HUES48 (cell line): ENCODE results near the gene DCLK2.
"Not testable (repeated sequence)": the region's sequence is repeated elsewhere in the genome, so short reads cannot be mapped to it uniquely, and the experiment has no call there.

Source experiments
- H3K27ac ChIP-seq: one replicate; pipeline ENCODE4 v1.7.0; 2013; ENCODE audit warnings: low read depth, low read length, inconsistent platforms
- H3K27me3 ChIP-seq: 2 replicates; pipeline ENCODE4 v1.6.1; 2013; ENCODE audit warnings: mild to moderate bottlenecking, low read length; ENCODE audit not compliant: control insufficient read depth, insufficient read depth
- H3K36me3 ChIP-seq: 2 replicates; pipeline ENCODE4 v1.6.1; 2013; ENCODE audit warnings: low read length; ENCODE audit not compliant: control insufficient read depth, insufficient read depth
- H3K4me1 ChIP-seq: 2 replicates; pipeline ENCODE4 v1.6.1; 2013; ENCODE audit warnings: mild to moderate bottlenecking, low read length; ENCODE audit not compliant: control insufficient read depth, insufficient read depth
- H3K4me3 ChIP-seq: 2 replicates; pipeline ENCODE4 v1.5.1; 2013; ENCODE audit warnings: mild to moderate bottlenecking, low read depth, low read length
- H3K9ac ChIP-seq: 2 replicates; pipeline ENCODE4 v1.6.1; 2013; ENCODE audit warnings: mild to moderate bottlenecking, low read depth, low read length, moderate library complexity
- H3K9me3 ChIP-seq: 2 replicates; pipeline ENCODE4 v1.6.1; 2013; ENCODE audit warnings: low read length; ENCODE audit not compliant: control insufficient read depth, insufficient read depth

Gene DCLK2

DNA sequence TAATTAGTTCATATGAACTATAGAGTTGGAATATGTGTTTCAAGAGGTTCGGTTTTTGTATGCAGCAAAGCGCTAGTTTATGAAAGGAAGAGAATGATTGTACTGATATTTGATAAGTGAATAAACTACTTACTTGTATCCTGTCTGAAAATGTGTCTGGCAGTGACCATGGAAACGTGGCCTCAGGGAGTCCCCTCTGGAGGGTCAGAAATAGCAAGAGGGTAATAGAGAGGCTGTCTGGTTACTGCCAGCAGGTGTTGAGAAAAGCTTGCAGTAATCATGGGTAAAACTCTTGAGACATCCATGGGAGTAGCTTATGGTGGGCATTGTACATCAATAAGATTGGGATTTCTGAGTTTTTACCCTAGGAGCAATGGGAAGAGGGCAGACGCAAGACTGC is 77.1 kb downstream of the DCLK2 start:
- 0 out of 2 replicates have a peak, but pooled peaks cover 4% of the 10 kb centered on the region for H3K4me1 ChIP-seq
- no peaks in the 10 kb centered on the region for H3K36me3 ChIP-seq
- no peak overlapping the region for H3K27ac ChIP-seq
- no peak overlapping the region for H3K4me3 ChIP-seq
- H3K9ac ChIP-seq: no peak overlapping the region
- H3K27me3 ChIP-seq: no peaks in the 10 kb centered on the region
- H3K9me3 ChIP-seq: no peaks in the 10 kb centered on the region

DNA sequence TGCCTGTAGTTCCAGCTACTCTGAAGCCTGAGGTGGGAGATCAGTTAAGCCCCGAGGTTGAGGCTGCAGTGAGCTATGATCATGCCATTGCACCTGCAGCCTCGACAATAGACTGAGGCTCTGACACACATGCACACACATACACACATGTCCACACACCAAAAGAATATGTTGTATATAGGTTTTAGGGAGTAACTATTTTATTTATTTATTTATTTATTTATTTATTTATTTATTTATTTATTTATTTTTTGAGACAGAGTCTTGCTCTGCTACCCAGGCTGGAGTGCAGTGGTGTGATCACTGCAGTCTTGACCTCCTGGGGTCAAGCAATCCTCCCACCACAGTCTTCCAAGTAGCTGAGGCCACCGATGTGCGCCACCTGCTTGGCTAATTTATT is 78.3 kb downstream of the DCLK2 start:
- H3K27ac ChIP-seq: no peak overlapping the region

DNA sequence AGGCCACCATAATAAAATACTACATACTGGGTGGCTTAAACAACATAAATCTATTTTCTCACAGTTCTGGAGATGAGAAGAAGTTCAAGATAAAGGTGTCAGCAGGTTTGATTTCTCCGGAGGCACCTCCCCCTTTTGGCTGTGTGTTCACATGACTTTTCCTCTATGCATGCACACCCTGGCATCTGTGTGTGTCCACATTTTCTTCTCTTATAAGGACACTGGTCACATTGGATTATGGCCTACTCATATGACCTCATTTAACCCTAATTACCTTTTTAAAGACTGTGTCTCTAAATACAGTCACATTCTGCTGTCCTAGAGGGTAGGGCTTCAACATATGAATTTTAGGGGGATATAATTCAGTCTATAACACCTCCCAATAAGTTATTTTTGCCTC is 79.8 kb downstream of the DCLK2 start:
- H3K9ac ChIP-seq: no peak overlapping the region
- H3K27ac ChIP-seq: no peak overlapping the region
- H3K9me3 ChIP-seq: no peaks in the 10 kb centered on the region
- peaks cover 6% of the 10 kb centered on the region for H3K4me1 ChIP-seq
- H3K4me3 ChIP-seq: no peak overlapping the region
- no peaks in the 10 kb centered on the region for H3K27me3 ChIP-seq
- H3K36me3 ChIP-seq: no peaks in the 10 kb centered on the region

More for the DNA sequence above, 78.3 kb downstream of the DCLK2 start:
- Histone ChIP-seq H3K9me3 (no peaks in the 10 kb centered on the region), H3K4me1 (peaks cover 10% of the 10 kb centered on the region), H3K27me3 (no peaks in the 10 kb centered on the region), H3K9ac (no peak overlapping the region), H3K4me3 (no peak overlapping the region), H3K36me3 (no peaks in the 10 kb centered on the region)

DNA sequence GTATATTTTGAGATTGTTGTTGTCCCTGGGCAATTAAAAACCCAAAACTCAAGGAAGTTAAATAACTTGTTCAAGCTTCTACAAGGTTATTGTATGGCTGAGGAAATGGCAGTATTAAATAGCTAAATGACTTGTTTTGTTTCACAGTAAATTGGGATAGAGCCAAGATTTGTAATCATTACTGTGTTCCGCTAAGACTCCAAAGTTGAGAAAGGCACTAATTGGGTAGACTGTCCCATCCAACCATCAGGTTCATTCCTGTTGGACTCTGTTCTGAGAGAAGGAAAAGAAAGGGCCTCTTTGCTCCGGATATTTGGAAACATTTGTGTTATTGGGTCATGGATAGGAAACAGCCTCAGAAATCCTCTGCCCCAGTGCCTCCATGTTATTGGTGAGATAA is 82.2 kb downstream of the DCLK2 start:
- no peaks in the 10 kb centered on the region for H3K36me3 ChIP-seq
- peaks cover 6% of the 10 kb centered on the region for H3K4me1 ChIP-seq
- H3K4me3 ChIP-seq: no peak overlapping the region
- H3K27me3 ChIP-seq: no peaks in the 10 kb centered on the region
- H3K27ac ChIP-seq: no peak overlapping the region
- H3K9me3 ChIP-seq: no peaks in the 10 kb centered on the region
- no peak overlapping the region for H3K9ac ChIP-seq

DNA sequence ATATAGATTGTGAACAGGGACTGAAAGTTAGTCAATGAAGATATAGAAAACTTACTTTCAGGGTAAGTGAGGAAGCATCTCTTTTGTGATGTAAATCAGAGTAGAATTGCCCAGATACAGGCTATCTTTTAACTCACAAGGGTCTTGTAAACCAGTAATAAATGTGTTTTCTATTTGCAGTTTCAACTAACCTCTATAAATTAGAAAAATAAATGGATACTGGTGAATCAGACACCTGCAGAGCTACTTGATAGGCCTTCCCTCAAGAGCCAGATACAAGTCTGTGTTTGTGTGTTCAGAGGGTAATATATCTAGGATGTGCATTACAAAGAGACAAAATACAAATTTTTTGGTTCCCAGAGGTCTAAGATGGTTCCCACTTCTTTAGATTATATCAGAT is 82.9 kb downstream of the DCLK2 start:
- H3K27me3 ChIP-seq: no peaks in the 10 kb centered on the region
- no peak overlapping the region for H3K4me3 ChIP-seq
- peaks cover 6% of the 10 kb centered on the region for H3K4me1 ChIP-seq
- no peaks in the 10 kb centered on the region for H3K36me3 ChIP-seq
- no peaks in the 10 kb centered on the region for H3K9me3 ChIP-seq
- no peak overlapping the region for H3K9ac ChIP-seq
- H3K27ac ChIP-seq: no peak overlapping the region

DNA sequence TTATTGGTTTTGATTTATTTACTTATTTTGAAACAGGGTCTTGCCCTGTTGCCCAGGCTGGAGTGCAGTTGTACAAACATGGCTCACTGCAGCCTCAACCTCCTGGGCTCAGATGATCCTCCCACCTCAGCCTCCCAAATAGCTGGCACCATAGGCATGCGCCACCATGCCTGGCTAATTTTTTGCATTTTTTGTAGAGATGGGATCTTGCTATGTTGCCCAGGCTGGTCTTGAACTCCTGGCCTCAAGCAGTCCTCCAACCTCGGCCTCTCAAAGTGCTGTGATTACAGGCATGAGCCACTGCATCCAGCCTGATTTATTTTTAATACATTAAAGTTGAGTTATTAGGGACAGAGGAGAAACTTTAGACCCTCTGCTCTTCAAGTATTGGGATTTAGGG is 83.8 kb downstream of the DCLK2 start:
- not testable (repeated sequence) for H3K4me3 ChIP-seq, H3K27ac ChIP-seq, H3K4me1 ChIP-seq, H3K36me3 ChIP-seq, H3K9me3 ChIP-seq, H3K9ac ChIP-seq, H3K27me3 ChIP-seq

DNA sequence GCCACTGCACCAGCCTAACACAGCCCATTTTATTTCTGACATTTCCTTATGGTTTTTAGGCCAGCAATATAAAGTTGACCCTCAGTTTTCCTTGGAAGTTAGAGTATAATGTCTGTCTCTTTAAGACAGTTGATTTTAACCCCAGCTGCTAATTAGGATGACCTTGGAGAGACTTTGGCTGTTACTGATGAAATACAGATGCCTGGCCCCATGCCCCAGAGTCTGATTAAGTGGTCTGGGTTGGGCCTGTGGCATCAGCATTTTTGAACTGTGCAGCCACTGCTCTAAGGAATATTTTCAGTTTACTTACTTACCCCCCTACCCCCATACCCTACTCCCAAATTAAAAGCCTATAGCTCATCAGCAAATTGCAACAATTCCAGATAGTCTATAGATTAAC is 85.8 kb downstream of the DCLK2 start:
- no peaks in the 10 kb centered on the region for H3K27me3 ChIP-seq
- no peaks in the 10 kb centered on the region for H3K36me3 ChIP-seq
- H3K4me3 ChIP-seq: no peak overlapping the region
- H3K9ac ChIP-seq: no peak overlapping the region
- H3K4me1 ChIP-seq: peaks cover 6% of the 10 kb centered on the region
- no peaks in the 10 kb centered on the region for H3K9me3 ChIP-seq
- no peak overlapping the region for H3K27ac ChIP-seq

DNA sequence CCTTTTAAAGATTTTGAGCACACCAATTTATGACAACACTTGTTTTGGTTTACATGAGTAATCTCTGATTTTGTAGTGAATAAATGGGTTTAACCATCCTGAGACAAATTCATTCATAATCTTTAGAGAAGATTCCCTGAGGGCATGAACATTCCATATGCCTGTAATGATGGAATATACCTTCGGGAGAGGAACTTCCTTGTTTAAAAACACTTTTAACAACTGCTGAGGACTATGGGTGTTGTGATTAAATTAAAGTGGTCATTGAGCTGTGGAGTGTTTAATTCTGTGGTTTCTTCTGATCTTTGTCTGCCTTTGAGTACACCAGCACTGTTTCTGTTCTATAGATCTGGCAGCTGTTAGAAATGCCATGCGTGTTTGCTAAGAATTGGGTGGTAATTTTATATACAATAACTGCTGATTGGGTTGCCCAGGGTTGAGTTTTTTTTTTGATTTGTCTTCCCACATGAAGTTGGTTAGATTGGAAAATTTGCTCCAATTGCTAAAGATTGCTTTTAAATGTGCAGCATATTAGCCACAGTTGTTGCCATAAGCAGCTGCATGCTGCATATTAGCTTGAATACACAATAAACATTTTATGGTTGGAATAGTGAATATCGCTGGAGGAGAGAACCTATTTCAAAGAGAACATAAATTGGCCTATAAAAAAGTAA is 86.8 kb downstream of the DCLK2 start:
- no peaks in the 10 kb centered on the region for H3K27me3 ChIP-seq
- H3K4me3 ChIP-seq: no peak overlapping the region
- no peak overlapping the region for H3K9ac ChIP-seq
- no peaks in the 10 kb centered on the region for H3K36me3 ChIP-seq
- no peak overlapping the region for H3K27ac ChIP-seq
- peaks cover 6% of the 10 kb centered on the region for H3K4me1 ChIP-seq
- no peaks in the 10 kb centered on the region for H3K9me3 ChIP-seq

DNA sequence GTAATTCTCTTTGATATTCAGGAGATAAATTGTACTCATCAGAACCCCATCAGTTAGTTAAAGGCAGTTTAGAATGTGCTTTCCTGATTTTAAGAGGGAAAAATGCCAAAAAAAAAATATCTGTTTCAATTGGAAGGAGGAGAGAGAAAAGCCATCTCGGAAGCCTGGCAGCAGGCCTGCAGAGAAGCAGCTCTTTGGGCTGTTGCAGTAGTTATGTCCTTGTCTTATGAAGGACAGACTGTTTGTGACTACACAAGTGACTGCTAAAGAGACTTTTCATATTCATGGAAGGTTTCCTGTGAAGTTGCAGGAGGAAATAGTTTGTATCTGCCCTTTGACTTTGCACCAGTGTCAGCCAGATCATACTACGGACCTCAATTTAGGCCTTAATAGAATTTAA is 88.8 kb downstream of the DCLK2 start:
- Histone ChIP-seq H3K36me3 (no peaks in the 10 kb centered on the region), H3K27ac (no peak overlapping the region), H3K27me3 (no peaks in the 10 kb centered on the region), H3K4me1 (no peaks in the 10 kb centered on the region; the same call in 1 of the 2 replicates), H3K9me3 (no peaks in the 10 kb centered on the region), H3K9ac (no peak overlapping the region), H3K4me3 (no peak overlapping the region)

DNA sequence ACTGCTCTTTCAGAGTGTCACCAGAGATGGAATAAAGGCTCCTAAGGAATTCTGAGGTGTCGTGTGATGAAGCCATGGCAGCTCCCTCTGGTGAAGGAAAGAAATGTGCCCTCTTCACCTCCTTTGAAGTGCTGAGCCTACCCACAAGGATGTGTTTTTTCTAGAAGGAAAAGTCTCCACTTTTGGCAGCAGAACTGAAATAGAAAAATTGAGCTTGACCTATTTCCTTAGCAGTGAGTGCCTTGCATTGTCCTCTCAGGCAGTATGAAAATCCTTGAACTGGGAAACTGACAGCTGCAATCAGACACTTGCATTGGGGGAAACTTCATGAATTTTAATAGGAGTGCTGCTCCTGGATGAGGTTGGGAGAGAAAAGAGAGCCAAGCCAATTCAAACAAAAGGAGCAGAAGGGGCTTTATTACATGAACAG is 95.2 kb downstream of the DCLK2 start:
- Histone ChIP-seq H3K36me3 (no peaks in the 10 kb centered on the region), H3K9ac (no peak overlapping the region), H3K27ac (no peak overlapping the region), H3K4me1 (no peaks in the 10 kb centered on the region), H3K9me3 (no peaks in the 10 kb centered on the region), H3K4me3 (no peak overlapping the region), H3K27me3 (no peaks in the 10 kb centered on the region)

DNA sequence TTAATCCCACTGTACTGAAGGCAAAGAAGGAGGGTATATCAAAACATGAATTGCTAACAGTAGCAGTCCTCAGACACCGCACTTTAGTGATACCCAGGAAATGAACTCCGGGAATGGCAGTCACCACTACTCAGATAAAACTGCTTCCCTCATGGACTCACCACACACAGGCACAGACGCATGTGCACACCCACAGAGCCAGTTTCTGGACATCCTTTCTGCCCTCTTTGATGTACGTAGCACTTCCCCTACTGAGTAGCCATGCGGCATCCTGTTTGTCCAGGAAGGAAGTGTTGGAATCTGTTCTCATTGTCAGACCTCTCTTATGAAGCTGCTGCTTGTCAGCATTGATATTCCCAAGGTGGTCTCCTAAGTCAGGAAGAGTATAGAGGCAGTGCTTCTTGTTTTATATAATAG is 95.7 kb downstream of the DCLK2 start:
- H3K27me3 ChIP-seq: no peaks in the 10 kb centered on the region
- no peak overlapping the region for H3K4me3 ChIP-seq
- H3K27ac ChIP-seq: no peak overlapping the region
- H3K36me3 ChIP-seq: no peaks in the 10 kb centered on the region
- no peaks in the 10 kb centered on the region for H3K9me3 ChIP-seq
- no peak overlapping the region for H3K9ac ChIP-seq
- no peaks in the 10 kb centered on the region for H3K4me1 ChIP-seq
